ENCODE measurements around the gene EPYC. TPM values are rescaled to one million over a fixed set of nuclear protein-coding genes. Genes with fewer than 3 reads are reported as not detected.

EPYC gene
- total and polyA plus RNA-seq, 2 experiments from 2014 or later: 0.27 to 0.40 TPM

DNA sequence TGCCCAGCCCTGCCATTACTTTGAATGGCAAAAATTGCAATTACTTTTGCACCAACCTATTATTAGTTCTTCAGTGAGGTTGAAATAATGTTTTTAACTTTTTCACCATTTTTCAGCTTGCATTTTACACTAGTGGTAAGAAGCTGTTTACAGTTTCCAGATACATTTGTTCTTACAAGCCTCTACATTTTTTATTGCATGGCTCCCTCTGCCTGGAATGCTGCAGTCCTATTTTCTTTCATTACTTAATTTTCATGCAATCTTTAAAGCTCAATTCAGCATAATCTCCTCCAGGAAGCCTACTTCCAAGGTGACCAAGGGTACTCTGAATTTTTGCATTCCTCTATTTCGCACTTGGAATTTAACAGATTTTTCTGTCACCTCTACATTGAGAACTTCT lies 83.2 kb downstream of the EPYC start:
- no peak overlapping the region for H2AFZ ChIP-seq
- no peak overlapping the region for H3K4me3 ChIP-seq
- H3K27me3 ChIP-seq: no peaks in the 10 kb centered on the region
- no peaks in the 10 kb centered on the region for H3K9me2 ChIP-seq (replicated peaks; ENCODE audit: insufficient read depth)
- no peaks in the 10 kb centered on the region for H3K9me3 ChIP-seq (ENCODE audit: low read depth)
- H4K20me1 ChIP-seq (ENCODE audit: insufficient read depth, poor library complexity, severe bottlenecking): no peaks in the 10 kb centered on the region
- no peaks in the 10 kb centered on the region for H3K36me3 ChIP-seq (replicated peaks; ENCODE audit: insufficient read depth, low read depth)
- no peaks in the 10 kb centered on the region for H3K79me2 ChIP-seq
- WGBS (ENCODE audit: low lambda C conversion rate, missing lambda C conversion rate): 92% methylated on average over 1 of the region's 1 CpG
- DNase-seq (ENCODE audit: low spot score): no peak
- TF ChIP-seq EZH2phosphoT487 (IDR thresholded peaks at IDR 0.05; ENCODE audit: low read depth, severe bottlenecking, unreplicated experiment): no peak
- TF ChIP-seq, protein P1, sequence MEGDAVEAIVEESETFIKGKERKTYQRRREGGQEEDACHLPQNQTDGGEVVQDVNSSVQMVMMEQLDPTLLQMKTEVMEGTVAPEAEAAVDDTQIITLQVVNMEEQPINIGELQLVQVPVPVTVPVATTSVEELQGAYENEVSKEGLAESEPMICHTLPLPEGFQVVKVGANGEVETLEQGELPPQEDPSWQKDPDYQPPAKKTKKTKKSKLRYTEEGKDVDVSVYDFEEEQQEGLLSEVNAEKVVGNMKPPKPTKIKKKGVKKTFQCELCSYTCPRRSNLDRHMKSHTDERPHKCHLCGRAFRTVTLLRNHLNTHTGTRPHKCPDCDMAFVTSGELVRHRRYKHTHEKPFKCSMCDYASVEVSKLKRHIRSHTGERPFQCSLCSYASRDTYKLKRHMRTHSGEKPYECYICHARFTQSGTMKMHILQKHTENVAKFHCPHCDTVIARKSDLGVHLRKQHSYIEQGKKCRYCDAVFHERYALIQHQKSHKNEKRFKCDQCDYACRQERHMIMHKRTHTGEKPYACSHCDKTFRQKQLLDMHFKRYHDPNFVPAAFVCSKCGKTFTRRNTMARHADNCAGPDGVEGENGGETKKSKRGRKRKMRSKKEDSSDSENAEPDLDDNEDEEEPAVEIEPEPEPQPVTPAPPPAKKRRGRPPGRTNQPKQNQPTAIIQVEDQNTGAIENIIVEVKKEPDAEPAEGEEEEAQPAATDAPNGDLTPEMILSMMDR (IDR thresholded peaks at IDR 0.05; ENCODE audit: poor library complexity): no peak
- TF ChIP-seq EZH2 (IDR thresholded peaks at IDR 0.05; ENCODE audit: borderline replicate concordance): no peak
- no peak overlapping the region for H3K4me2 ChIP-seq
- no peak overlapping the region for H3K27ac ChIP-seq
- peaks cover 3% of the 10 kb centered on the region for H3K4me1 ChIP-seq (ENCODE audit: insufficient read depth)

DNA sequence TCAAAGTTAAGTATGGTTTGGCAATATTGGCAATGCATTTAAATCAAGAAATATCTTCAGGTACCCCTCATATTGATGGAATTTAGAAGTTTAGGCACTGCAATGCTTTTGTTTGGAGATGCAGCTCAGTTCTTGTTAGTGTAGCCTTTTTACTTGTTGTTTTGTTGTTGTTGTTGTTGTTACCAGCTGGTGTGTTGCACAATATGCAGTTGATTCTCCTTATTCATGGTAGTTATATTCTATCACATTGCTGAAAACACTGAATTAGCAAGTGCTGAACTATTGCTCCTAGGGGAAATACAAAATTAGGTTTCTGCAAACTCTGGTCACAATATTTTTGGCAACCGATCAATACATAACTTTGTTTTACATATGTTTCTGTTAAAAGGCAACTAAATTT lies 84.5 kb downstream of the EPYC start:
- Histone ChIP-seq H3K27ac (no peak overlapping the region), H3K36me3 (replicated peaks; ENCODE audit: insufficient read depth, low read depth) (no peaks in the 10 kb centered on the region), H3K9me2 (replicated peaks; ENCODE audit: insufficient read depth) (no peaks in the 10 kb centered on the region), H3K4me2 (no peak overlapping the region), H3K27me3 (no peaks in the 10 kb centered on the region), H3K4me1 (ENCODE audit: insufficient read depth) (peaks cover 3% of the 10 kb centered on the region), H2AFZ (no peak overlapping the region), H3K4me3 (no peak overlapping the region), H4K20me1 (ENCODE audit: insufficient read depth, poor library complexity, severe bottlenecking) (no peaks in the 10 kb centered on the region), H3K79me2 (no peaks in the 10 kb centered on the region), H3K9me3 (ENCODE audit: low read depth) (no peaks in the 10 kb centered on the region)
- no peak for DNase-seq (ENCODE audit: low spot score)
- no peak for TF ChIP-seq EZH2phosphoT487 (IDR thresholded peaks at IDR 0.05; ENCODE audit: low read depth, severe bottlenecking, unreplicated experiment)
- 96% methylated on average over 1 of the region's 1 CpG for whole genome bisulfite sequencing (ENCODE audit: low lambda C conversion rate, missing lambda C conversion rate)

DNA sequence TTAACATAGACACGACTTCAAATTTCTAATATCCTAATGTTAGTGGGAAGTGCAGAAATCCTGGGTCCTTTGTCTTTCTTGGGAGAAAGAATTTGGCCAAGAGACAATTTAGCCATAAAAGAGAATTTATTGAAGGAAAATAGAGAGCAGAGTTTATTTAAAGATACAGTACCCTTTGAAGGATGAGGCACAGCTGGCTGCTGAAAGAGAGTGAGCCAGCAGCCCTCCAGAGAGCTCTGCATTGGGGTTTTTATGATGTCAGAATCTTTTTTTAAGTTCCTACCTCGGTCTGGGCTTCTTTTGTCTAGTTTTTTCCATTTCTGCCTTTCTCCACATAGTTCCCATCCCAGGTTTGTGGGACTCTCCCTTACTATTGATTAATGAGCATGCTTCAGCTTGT lies 87.3 kb downstream of the EPYC start:
- Histone ChIP-seq H4K20me1 (ENCODE audit: insufficient read depth, poor library complexity, severe bottlenecking) (no peaks in the 10 kb centered on the region), H3K79me2 (no peaks in the 10 kb centered on the region), H3K4me1 (ENCODE audit: insufficient read depth) (no peaks in the 10 kb centered on the region), H3K27ac (no peak overlapping the region), H3K36me3 (replicated peaks; ENCODE audit: insufficient read depth, low read depth) (no peaks in the 10 kb centered on the region), H2AFZ (no peak overlapping the region), H3K4me2 (no peak overlapping the region), H3K4me3 (no peak overlapping the region), H3K27me3 (no peaks in the 10 kb centered on the region), H3K9me2 (replicated peaks; ENCODE audit: insufficient read depth) (no peaks in the 10 kb centered on the region), H3K9me3 (ENCODE audit: low read depth) (no peaks in the 10 kb centered on the region)
- DNase-seq (ENCODE audit: low spot score): no peak
- 67% methylated on average over 2 of the region's 2 CpGs for WGBS (ENCODE audit: low lambda C conversion rate, missing lambda C conversion rate)
- TF ChIP-seq, protein P1 (IDR thresholded peaks at IDR 0.05; ENCODE audit: poor library complexity): no peak
- TF ChIP-seq EZH2 (IDR thresholded peaks at IDR 0.05; ENCODE audit: borderline replicate concordance): no peak
- TF ChIP-seq EZH2phosphoT487 (IDR thresholded peaks at IDR 0.05; ENCODE audit: low read depth, severe bottlenecking, unreplicated experiment): no peak

DNA sequence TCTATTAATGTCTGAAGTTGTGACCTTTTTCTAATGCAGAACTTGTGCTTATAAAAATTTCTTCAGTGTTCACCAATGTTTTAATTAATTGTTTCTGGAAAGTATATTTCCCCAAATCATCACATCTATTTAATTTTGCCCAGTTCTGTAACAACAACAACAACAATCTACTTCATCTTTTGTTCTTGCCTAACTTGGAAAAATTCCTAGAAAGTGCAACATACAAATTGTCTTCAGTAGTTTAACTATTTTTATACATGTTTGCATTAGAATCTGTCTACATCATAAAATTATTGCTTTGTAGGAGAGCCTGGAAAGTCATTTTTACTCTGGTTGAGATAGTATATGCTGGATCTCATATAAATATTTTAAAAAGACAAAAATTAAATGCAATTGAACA lies 88.3 kb downstream of the EPYC start:
- H3K4me2 ChIP-seq: no peak overlapping the region
- H3K9me3 ChIP-seq (ENCODE audit: low read depth): no peaks in the 10 kb centered on the region
- no peaks in the 10 kb centered on the region for H3K9me2 ChIP-seq (replicated peaks; ENCODE audit: insufficient read depth)
- no peaks in the 10 kb centered on the region for H4K20me1 ChIP-seq (ENCODE audit: insufficient read depth, poor library complexity, severe bottlenecking)
- H3K36me3 ChIP-seq (replicated peaks; ENCODE audit: insufficient read depth, low read depth): no peaks in the 10 kb centered on the region
- no peaks in the 10 kb centered on the region for H3K27me3 ChIP-seq
- TF ChIP-seq, protein P1 (IDR thresholded peaks at IDR 0.05; ENCODE audit: poor library complexity): no peak
- TF ChIP-seq EZH2 (IDR thresholded peaks at IDR 0.05; ENCODE audit: borderline replicate concordance) (no peak), EZH2phosphoT487 (IDR thresholded peaks at IDR 0.05; ENCODE audit: low read depth, severe bottlenecking, unreplicated experiment) (no peak)
- no peak for DNase-seq (ENCODE audit: low spot score)
- no peak overlapping the region for H2AFZ ChIP-seq
- no peak overlapping the region for H3K27ac ChIP-seq
- H3K79me2 ChIP-seq: no peaks in the 10 kb centered on the region
- H3K4me1 ChIP-seq (ENCODE audit: insufficient read depth): no peaks in the 10 kb centered on the region
- H3K4me3 ChIP-seq: no peak overlapping the region
